GM12878 (cell line): ENCODE results near the gene TUB. TPM values are rescaled to one million over a fixed set of nuclear protein-coding genes. Genes with fewer than 3 reads are reported as not detected.

Experiments used
- ATAC-seq: fragments of 200-7000 bp; cut with Tn5 transposase; 3 replicates; pipeline ENCODE4 v1.9.1; 2020; ENCODE audit warnings: mild to moderate bottlenecking, moderate library complexity
- BruUV-seq: library from RNA; stranded (reverse); fragments of 400-500 nt; replicated peaks from 2 replicates; lab custom pipeline; 2021; lab: Mats Ljungman, UMichigan
- CTCF ChIA-PET: fragments of 300-600 bp; sonication (Branson Sonifier 250); formaldehyde crosslinking; extraction: SDS; loops from one replicate; lab custom pipeline; 2021; ENCODE audit warnings: inconsistent platforms; lab: Yijun Ruan, JAX
- POLR2A ChIA-PET: fragments of 350-600 bp; formaldehyde crosslinking; extraction: SDS; loops from one replicate; lab custom pipeline; 2021; ENCODE audit warnings: inconsistent platforms; lab: Charles Lee
- RAD21 ChIA-PET: fragments of 300-600 bp; sonication (Branson Sonifier 250); formaldehyde crosslinking; loops from one replicate; lab custom pipeline; 2023; ENCODE audit warnings: antibody characterized with exemption; ENCODE audit not compliant: unreplicated experiment; lab: Charles Lee
- SMC1A ChIA-PET: fragments of 300-600 bp; sonication (Branson Sonifier 250); formaldehyde crosslinking; loops from one replicate; lab custom pipeline; 2023; ENCODE audit not compliant: unreplicated experiment, uncharacterized antibody; lab: Charles Lee
- DNase-seq: peaks from one replicate; pipeline ENCODE4 v3.0.0-alpha.2; 2011; ENCODE audit warnings: low read depth, low spot score
- FAIRE-seq: peaks from 3 replicates; lab custom pipeline; 2011; peaks lifted over from hg19 to GRCh38; lab: Jason Lieb, UNC
- H2AFZ ChIP-seq: 2 replicates; pipeline ENCODE4 v1.6.0; 2011; ENCODE audit warnings: low read depth, low read length, control low read depth; ENCODE audit not compliant: control insufficient read depth
- H3K27ac ChIP-seq: 2 replicates; pipeline ENCODE4 v1.5.1; 2011; ENCODE audit warnings: control low read depth; ENCODE audit not compliant: control insufficient read depth, insufficient read depth
- H3K27me3 ChIP-seq, 2 experiments: replicated peaks in 1 of 2; 2 replicates each; pipeline versions ENCODE4 v1.6.0 to v1.6.1; 2011; ENCODE audit warnings: low read length in 1 of 2; ENCODE audit not compliant: control insufficient read depth in 2 of 2, insufficient read depth in 2 of 2
- H3K36me3 ChIP-seq, 2 experiments: 2 replicates each; pipeline ENCODE4 v1.5.1; 2011; ENCODE audit warnings: low read length in 1 of 2; ENCODE audit not compliant: control insufficient read depth in 2 of 2, insufficient read depth in 2 of 2
- H3K4me1 ChIP-seq: 2 replicates; pipeline ENCODE4 v1.6.1; 2011; ENCODE audit warnings: mild to moderate bottlenecking, low read length, moderate library complexity, mixed read lengths; ENCODE audit not compliant: control insufficient read depth, insufficient read depth
- H3K4me2 ChIP-seq: 2 replicates; pipeline ENCODE4 v1.6.0; 2011; ENCODE audit warnings: control low read depth; ENCODE audit not compliant: control insufficient read depth, insufficient read depth
- H3K4me3 ChIP-seq: fragments of 200-600 bp; sonication (generic); 2 replicates; pipeline ENCODE4 v1.5.1; 2016
- H3K79me2 ChIP-seq: 2 replicates; pipeline ENCODE4 v1.6.0; 2011; ENCODE audit warnings: low read length; ENCODE audit not compliant: control insufficient read depth, insufficient read depth
- H3K9ac ChIP-seq: 2 replicates; pipeline ENCODE4 v1.8.0; 2011; ENCODE audit warnings: low read length, control low read depth, mixed read lengths; ENCODE audit not compliant: control insufficient read depth, insufficient read depth
- H3K9me3 ChIP-seq: replicated peaks from 3 replicates; pipeline ENCODE4 v1.5.1; 2011; ENCODE audit warnings: mild to moderate bottlenecking, low read length; ENCODE audit not compliant: control insufficient read depth, insufficient read depth
- H4K20me1 ChIP-seq: 2 replicates; pipeline ENCODE4 v1.6.0; 2011; ENCODE audit not compliant: control insufficient read depth, insufficient read depth
- CBX3 ChIP-seq: fragments of 200-600 bp; sonication (generic); IDR thresholded peaks from 2 replicates; pipeline ENCODE4 v1.6.1; 2016; ENCODE audit warnings: low read depth, borderline replicate concordance
- CBX5 ChIP-seq: sonication (generic); IDR thresholded peaks from 2 replicates; pipeline ENCODE4 v1.6.1; 2016; ENCODE audit warnings: low read depth, moderate library complexity, mild to moderate bottlenecking, inconsistent platforms
- CHD4 ChIP-seq: fragments of 200-600 bp; sonication (generic); IDR thresholded peaks from 2 replicates; pipeline ENCODE4 v1.6.1; 2016; ENCODE audit warnings: mild to moderate bottlenecking
- CREM ChIP-seq: IDR thresholded peaks from 2 replicates; pipeline ENCODE4 v1.6.1; 2014; ENCODE audit warnings: antibody characterized with exemption, low read depth
- EP300 ChIP-seq, 2 experiments: fragments of 150-350 bp in 1 of 2; IDR thresholded peaks; 2 replicates each; pipeline ENCODE4 v1.6.1; 2011 to 2012; ENCODE audit warnings: low read depth in 2 of 2, low read length in 2 of 2, borderline replicate concordance in 1 of 2, improper control_type of control experiment in 1 of 2, inconsistent platforms in 1 of 2; ENCODE audit not compliant: control insufficient read depth in 1 of 2
- IKZF2 ChIP-seq, 2 experiments: fragments of 450-650 bp; IDR thresholded peaks; 2 replicates each; pipeline ENCODE4 v1.6.1; 2017; ENCODE audit warnings: mild to moderate bottlenecking in 2 of 2, moderate library complexity in 2 of 2
- MAX ChIP-seq: IDR thresholded peaks from 2 replicates; pipeline ENCODE4 v1.6.1; 2012; ENCODE audit warnings: low read depth, low read length, improper control_type of control experiment
- MLLT1 ChIP-seq: fragments of 450-650 bp; IDR thresholded peaks from 2 replicates; pipeline ENCODE4 v1.6.1; 2016; ENCODE audit warnings: mild to moderate bottlenecking
- NR2F1 ChIP-seq: fragments of 450-650 bp; conservative IDR thresholded peaks from 2 replicates; pipeline ENCODE4 v1.6.1; 2017; ENCODE audit warnings: mild to moderate bottlenecking
- NRF1 ChIP-seq: conservative IDR thresholded peaks from 2 replicates; pipeline ENCODE4 v1.6.1; 2011; ENCODE audit warnings: mild to moderate bottlenecking, low read depth, low read length, improper control_type of control experiment
- RAD51 ChIP-seq: fragments of 450-650 bp; IDR thresholded peaks from 2 replicates; pipeline ENCODE4 v1.6.1; 2016; ENCODE audit warnings: moderate library complexity, mild to moderate bottlenecking, inconsistent platforms
- SREBF2 ChIP-seq: IDR thresholded peaks from 2 replicates; pipeline ENCODE4 v1.6.1; 2012; ENCODE audit warnings: mild to moderate bottlenecking, low read length
- TCF12 ChIP-seq: IDR thresholded peaks from 2 replicates; pipeline ENCODE4 v1.6.1; 2011; ENCODE audit warnings: low read depth, mild to moderate bottlenecking, low read length
- YBX1 ChIP-seq: fragments of 450-650 bp; IDR thresholded peaks from 2 replicates; pipeline ENCODE4 v1.6.1; 2016; ENCODE audit warnings: antibody characterized with exemption
- YY1 ChIP-seq: IDR thresholded peaks from 2 replicates; pipeline ENCODE4 v1.6.1; 2011; ENCODE audit warnings: low read depth, mild to moderate bottlenecking, low read length
- ZBTB40 ChIP-seq: fragments of 450-650 bp; IDR thresholded peaks from 2 replicates; pipeline ENCODE4 v1.6.1; 2016; ENCODE audit warnings: mild to moderate bottlenecking, moderate library complexity, borderline replicate concordance
- ZNF384 ChIP-seq: IDR thresholded peaks from 2 replicates; pipeline ENCODE4 v1.6.1; 2012; ENCODE audit warnings: low read depth, mild to moderate bottlenecking, low read length, improper control_type of control experiment, borderline replicate concordance
- WGBS: methylation state at CpG from one replicate; pipeline ENCODE4 v1.1.6; 2016; ENCODE audit warnings: low lambda C conversion rate; ENCODE audit not compliant: insufficient replicate concordance, insufficient coverage; ENCODE audit errors: missing lambda C conversion rate; 5-methylcytosine and 5-hydroxymethylcytosine counted together
- in situ Hi-C: fragments of 300-500 bp; cut with MboI; formaldehyde crosslinking; loops from 9 replicates; pipeline ENCODE4 v1.14.3; 2018; ENCODE audit warnings: mixed read lengths
- intact Hi-C: fragments of 100-400 bp; cut with micrococcal nuclease; formaldehyde crosslinking; loops from one replicate; pipeline ENCODE4 v1.14.2; 2022; ENCODE audit not compliant: unreplicated experiment
- polyA plus RNA-seq, 11 experiments: library from polyadenylated mRNA; depleted of rRNA in 4 of 11; unstranded in 6 of 11; stranded (reverse) in 5 of 11; fragments of >200 nt; fragmentation: Nextera tagmentation in 4 of 11; fragmentation: Illumina TruSeq in 1 of 11; extraction: Ambion mirVana in 4 of 11; extraction: Trizol in 1 of 11; gene quantifications; 1 replicate in 1 of 11; 2 replicates in 10 of 11; pipeline versions ENCODE4 v1.2.1 to v1.2.3, GENCODE V29; 2011 to 2016; ENCODE audit warnings: inconsistent platforms in 2 of 11, missing spikeins in 2 of 11, low read depth in 1 of 11
- total RNA-seq, 4 experiments: library from RNA; depleted of rRNA in 3 of 4; stranded (reverse); fragments of >200 nt in 3 of 4; fragmentation: Illumina TruSeq in 1 of 4; extraction: Trizol in 1 of 4; gene quantifications; 2 replicates each; pipeline versions ENCODE4 v1.2.1 to v1.2.3, GENCODE V29; 2013 to 2021

Gene TUB
- total and polyA plus RNA-seq, 10 of the 15 experiments (the other 5 are each of a cell fraction or from before 2014, with no cell fraction given) = 0.01 to 0.06 (median 0.03) TPM; not detected in 6

GRCh38 chr11:8081591-8082250 is 710 bp downstream of the TUB start:
- Histone ChIP-seq H3K4me2 (peak overlapping the region; percentile 30; the same call in 1 of the 2 replicates), H3K9me3 (no peaks in the 10 kb centered on the region), H3K9ac (no peak overlapping the region), H3K79me2 (no peaks in the 10 kb centered on the region), H4K20me1 (no peaks in the 10 kb centered on the region), H2AFZ (no peak overlapping the region), H3K4me1 (no peaks in the 10 kb centered on the region), H3K27me3 (peaks cover 9 to 18% of the 10 kb centered on the region in 2 experiments), H3K27ac (no peak overlapping the region), H3K36me3 (no peaks in the 10 kb centered on the region), H3K4me3 (no peak overlapping the region)
- SMC1A ChIA-PET = no interaction called here
- RAD21 ChIA-PET = interaction anchor here (1.7 kb wide), 1 partner anchor 18 kb away, joined by 4 read pairs; no protein-coding TSS in a partner anchor
- no TSS peak for BruUV-seq
- DNase-seq = no peak
- in situ Hi-C loops = no loop called here
- WGBS = 52% methylated on average over 24 of the region's 24 CpGs
- intact Hi-C loops = no loop called here
- no peak for FAIRE-seq
- no peak for TF ChIP-seq MLLT1
- no peak for TF ChIP-seq CREM
- no peak for TF ChIP-seq IKZF2 (IDR thresholded peaks at IDR 0.05)
- no peak for TF ChIP-seq YBX1
- no peak for TF ChIP-seq RAD51
- TF ChIP-seq CBX5 = no peak
- no peak for TF ChIP-seq CBX3
- no peak for TF ChIP-seq EP300 (IDR thresholded peaks at IDR 0.05; ENCODE audit: borderline replicate concordance in 1 of 2, control insufficient read depth in 1 of 2, low read depth in 2 of 2, low read length in 2 of 2)
- no peak for TF ChIP-seq NR2F1
- TF ChIP-seq ZBTB40 = no peak
- no peak for TF ChIP-seq TCF12
- no peak for TF ChIP-seq MAX
- no peak for TF ChIP-seq NRF1
- no peak for TF ChIP-seq ZNF384
- no peak for TF ChIP-seq CHD4
- TF ChIP-seq SREBF2 = no peak
- no peak for TF ChIP-seq YY1
- TF ChIP-seq, all 136 proteins: peak for 0
- POLR2A ChIA-PET = no interaction called here
- CTCF ChIA-PET = no interaction called here
- ATAC-seq = no peak
